NCI-H146 (cell line): ENCODE data around the gene NME8.

Experiments used
- DNase-seq: peaks from one replicate; lab custom pipeline; 2025; lab: John Stamatoyannopoulos, UW

The NME8 gene

DNA sequence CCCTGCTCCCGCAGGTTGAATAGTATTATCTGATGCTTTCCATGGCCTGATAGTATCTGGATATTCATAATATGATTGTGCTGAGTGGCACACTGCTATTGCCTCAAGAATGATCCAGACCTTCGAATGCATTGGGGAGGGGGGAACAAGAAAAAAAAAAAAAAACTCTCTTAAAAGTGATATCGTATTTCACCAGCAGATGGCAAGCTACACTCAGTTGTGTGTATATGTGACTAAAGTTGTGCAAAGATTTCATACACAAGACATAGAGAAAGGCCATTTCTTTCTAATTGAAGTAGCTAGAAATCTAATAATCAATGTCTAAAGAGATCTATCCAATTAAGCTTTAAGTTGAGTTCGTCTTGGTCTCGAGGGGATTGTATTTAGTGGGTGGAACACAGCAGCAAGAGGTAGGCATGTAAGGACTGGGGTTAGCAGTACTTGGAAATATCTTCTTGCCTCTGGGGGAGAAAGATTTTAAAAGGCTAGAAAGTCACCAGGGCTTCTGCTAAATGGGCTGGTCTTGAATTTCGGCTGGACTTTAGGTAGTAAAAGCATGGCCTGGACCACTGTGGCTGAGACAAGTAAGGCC, 52.9 kb downstream of the NME8 start:
- peak; percentile 9 for DNase-seq

DNA sequence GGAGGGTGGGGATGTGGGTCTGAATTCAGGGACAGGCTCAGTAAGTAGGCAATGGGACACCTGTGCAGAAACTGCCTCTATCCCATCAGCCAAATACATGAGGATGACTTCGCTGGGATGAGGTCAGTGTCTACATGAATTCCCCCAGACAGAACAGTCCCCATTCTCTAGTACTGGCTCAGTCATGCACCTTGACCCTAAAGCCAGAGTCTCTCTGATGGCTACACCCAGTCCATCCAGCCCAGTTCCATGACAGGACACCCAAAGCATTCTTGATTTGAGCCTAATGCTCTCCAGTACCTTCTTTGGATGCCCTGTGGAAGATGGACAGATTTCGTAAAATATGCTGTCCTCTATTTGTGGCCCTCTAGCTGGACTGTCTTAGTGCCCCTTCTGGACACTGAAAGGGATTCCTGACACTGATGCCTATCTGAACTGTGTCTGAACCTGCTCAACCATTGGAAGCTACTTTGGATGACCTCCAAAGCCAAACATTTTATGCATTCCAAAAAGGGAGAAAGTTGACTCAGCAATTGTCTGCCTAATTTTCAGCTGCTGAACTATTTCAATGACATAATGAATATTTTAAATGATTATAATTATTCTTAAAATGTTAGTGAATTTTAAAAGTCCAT, 53.6 kb downstream of the NME8 start:
- no peak for DNase-seq

DNA sequence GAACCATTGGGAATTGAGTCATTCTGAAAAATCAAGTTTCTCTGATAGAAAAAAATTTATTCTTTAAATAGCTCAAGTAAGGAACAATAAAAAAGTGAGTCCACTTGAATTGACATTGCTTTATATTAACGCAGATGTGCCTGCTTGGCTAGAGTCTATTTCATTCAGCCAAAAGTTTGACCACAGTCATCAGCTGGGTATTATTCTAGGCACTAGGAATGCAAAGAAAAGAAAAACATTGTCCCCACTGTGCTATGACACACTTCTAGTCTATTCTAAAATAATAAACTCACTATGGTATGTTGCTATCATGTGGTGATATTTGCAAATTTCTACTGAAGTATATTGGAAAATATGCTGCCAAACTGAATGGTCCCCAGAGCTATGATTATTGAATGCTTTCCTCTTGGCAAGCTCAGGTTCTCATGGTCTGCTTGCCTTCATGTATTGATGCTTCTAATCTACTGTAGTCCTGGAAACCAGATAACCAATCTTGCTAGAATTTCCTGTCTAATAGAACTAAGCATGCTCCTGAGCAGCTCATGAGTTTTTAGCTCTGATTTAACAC, 59.9 kb downstream of the NME8 start:
- DNase-seq = no peak

DNA sequence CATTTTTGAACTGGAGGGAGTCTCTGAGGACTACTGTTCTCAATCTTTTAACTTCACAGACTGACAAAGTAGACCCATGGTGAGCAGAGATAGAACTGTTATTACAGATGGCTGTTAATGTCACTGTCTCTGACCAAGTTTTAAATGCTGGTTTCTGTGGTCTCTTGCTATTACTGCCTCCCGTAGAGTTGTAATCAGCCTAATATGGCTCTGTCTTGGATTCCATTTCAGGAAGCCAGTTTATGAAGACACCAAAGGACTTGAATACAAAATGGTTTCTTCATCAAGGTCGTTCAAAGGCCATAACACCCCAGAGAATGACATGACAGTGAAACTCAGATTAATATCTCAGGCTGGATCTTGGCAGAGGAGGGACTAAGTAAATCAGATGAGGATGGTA, 64.4 kb downstream of the NME8 start:
- no peak for DNase-seq

DNA sequence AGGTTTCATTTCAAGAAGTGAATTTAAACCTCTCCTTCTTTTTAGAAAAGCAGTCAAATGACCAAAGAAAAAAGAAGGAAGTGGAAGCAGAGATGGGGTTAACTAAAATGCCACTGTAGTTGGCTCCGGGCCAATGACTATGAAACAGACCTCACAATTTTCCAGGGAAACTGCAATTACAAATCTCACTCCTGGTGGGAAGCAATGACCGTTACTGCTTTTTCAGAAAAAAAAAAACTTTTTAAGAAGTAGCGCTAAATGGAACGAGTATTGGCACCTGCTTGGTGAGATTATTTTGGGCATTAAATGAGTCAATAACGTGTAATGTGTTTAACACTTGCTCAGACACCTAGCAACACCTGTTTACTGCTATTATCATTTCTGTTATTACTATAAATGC, 67.0 kb downstream of the NME8 start:
- DNase-seq = no peak

DNA sequence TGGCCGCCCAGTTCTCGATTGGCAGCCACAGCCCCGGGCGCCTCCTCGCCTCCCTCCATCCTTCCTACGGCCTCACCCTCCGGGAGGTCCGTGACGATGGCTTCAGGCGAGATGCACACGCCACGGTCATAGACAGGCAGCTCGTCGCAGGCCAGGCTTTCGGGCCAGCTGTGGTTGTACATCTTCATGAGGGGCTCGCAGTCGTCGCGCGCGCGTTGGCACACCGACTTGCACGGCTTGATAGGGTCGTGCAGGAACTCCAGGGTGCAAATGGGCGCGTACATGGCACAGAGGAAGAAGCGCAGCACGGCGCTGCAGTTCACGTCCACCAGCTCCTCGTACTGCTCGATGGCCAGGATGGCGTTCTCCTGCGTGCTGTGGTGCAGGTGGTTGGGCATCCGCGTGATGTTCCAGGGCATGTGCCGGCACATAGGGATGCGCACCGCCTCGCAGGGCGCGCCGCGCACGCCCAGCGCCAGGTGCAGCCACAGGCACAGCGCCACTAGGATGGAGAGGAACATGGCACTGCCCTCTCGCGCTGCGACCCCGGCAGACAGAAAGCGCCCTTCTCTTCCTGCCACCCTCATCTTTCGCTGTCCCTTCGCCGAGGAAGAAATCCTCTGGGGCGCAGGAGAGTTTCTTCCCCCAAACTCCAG, 67.7 kb downstream of the NME8 start:
- no peak for DNase-seq

DNA sequence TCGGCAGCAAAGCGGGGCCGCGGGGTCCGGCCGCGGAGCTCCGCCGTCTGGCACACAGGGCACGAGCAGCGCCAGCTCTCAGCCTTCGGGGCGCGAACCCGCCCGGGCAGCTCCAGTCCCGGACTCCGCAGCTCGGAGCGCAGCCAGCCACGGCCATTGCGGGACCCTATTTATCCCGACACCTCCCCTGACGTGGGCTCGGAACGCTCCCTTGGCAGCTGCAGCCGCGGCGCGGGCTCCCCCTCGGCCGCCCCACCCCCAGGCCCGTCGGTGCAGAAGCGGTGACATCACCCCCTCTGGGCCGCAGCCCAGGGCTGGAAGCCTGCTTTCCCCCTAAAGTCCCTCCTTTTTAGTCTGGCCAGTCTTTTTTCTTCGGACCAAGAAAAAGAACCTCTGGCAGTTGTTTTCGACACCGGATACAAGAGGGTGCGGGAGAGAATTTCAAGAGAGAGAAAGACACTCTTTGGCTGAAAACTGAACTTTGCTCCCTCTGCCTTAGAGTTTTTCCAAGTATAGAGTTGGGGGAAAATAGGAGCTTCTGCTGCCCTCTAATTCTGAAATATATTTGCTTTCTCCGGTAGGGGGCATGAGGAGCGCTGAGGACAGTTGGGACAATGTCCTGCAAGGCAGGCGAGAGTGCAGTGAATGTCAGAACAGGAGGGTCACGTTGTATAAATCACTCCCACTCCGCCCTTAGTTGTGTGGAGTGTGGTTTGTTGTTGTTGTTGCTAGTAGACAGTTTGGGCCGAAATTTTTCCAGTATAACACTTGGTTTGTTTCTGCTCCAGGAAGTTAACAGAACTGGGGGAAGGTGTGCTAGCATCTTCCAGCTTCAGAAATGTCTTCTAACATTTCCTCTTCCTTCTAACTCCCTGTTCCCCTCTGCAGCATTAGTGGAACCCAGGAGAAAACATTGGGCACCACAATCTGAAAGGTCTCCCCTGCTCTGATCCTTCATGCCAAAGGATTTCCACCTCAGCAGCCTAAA, 68.6 kb downstream of the NME8 start, which contains the start of gene SFRP4:
TSS of gene SFRP4 (minus strand) at position 145 of the 988 bp plus-strand sequence. CDS start 280 bp downstream, outside the sequence.
- no peak for DNase-seq

DNA sequence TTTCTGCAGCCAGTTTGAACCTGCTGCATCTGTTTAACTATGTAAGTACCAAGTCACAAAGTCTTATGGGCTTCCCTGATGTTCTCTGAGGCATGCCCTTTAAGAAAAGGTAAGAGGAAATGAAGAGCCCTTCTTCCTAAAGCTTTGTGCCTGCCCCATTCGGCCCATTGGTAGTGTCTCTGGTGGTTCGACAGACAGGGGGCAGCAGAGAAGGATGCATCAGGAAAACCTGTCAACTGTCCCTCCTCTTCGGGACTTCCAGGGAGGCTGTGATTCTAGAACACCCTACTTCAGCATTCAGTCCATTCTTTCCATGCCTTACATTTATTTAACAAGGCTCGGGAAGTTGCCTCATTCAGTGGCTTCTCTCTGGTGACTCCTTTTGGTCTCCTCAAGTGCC, 70.1 kb downstream of the NME8 start:
- no peak for DNase-seq

DNA sequence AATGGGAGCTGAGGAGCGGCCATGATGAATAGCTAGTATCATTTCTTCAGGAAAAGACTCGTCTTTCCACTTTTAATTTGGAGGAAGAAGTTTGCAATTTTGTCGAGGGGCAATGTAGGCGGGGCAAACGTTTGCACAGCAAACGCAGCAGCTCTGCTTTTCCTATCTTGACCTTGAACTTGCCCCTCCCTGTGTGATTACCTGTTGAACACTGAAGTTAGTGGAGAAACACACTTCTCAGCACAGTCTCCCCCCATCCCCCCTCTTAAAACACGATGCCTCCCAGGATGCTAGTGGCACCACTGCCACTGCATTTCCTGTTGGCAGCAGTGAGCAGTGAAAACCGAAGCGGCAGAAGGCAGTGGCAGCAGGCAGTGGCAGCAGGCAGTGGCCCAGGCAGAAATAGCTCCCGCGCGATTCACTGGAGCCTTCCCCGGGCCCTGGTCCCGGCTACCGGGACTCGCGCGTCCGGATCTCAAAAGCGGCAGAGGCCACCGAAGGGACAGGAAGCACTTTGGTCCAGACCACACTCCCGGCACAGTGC, 72.0 kb downstream of the NME8 start, which contains the start of gene EPDR1:
TSS of gene EPDR1 (plus strand) at position 336 of the 544 bp plus-strand sequence. CDS start 300 bp downstream, outside the sequence.
- no peak for DNase-seq

DNA sequence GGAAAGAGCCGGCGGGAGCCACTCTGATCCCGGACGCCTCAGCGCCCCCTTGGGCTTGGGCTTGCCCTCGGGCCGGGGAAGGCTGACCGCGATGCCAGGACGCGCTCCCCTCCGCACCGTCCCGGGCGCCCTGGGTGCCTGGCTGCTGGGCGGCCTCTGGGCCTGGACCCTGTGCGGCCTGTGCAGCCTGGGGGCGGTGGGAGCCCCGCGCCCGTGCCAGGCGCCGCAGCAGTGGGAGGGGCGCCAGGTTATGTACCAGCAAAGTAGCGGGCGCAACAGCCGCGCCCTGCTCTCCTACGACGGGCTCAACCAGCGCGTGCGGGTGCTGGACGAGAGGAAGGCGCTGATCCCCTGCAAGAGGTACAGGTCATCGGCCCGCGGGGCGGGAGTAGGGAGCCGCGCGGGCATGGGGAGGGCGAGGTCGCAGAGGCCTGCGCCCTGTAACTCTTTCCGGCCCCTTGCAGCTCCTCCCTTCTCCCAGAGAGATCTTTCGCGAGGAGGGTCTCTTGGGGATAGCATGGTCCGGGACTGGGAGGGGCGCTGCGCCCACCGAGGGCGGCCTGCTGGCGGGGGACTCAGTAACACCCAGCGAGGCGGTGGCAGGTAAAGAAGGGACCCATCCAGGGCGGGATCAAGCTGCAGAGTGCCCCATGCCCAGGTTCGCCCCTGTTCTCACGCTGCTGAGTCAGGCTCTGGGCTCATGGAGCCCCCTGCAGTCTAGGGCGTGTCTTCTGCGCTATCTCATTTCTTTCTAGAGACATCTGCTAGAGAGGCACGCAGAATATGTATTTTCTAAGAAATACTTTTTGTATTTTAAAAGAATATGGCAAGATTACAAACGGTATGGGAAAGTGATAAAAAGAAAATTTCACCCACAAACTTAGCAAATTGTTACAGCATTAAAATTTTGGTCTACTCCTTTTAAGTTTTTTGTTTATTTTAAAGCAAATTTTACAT, 72.7 kb downstream of the NME8 start:
- no peak for DNase-seq

DNA sequence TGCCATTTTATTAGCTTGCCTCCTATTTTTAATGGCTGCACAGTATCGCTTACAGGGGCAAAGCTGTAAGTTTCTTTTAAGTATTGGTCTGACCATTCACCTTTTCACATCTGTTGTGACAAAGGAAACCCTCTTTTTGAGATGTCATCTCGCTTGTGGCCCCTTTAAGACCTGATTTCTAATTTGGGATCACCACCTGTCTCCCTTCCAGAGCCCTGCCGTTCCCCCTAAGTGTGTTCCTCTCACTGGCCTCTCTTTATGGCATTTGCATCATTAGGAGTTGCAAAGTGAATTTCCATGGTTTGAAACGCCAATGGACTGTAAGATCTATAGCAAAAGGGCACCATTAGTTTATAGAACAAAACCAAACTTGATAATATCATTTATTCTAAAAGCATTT, 73.5 kb downstream of the NME8 start:
- no peak for DNase-seq

DNA sequence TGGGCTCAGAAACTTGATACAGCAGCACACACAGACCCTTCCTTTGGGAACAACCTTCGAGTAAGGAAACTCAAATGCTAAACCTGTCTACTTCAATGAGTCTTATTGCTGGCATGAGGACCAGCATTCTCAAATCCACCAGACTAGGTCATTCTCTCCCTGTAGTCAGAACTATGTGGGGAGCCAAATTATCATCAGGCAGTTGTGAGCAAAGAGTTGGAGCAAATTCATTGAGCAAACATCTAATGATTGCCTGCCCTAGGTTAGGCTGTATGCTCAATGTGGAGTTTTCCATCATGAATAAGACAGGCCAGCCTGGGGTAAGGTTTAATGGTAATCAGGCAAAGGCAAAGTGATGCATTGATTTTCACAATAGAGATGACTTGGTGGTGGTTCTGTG, 75.6 kb downstream of the NME8 start:
- DNase-seq = no peak

DNA sequence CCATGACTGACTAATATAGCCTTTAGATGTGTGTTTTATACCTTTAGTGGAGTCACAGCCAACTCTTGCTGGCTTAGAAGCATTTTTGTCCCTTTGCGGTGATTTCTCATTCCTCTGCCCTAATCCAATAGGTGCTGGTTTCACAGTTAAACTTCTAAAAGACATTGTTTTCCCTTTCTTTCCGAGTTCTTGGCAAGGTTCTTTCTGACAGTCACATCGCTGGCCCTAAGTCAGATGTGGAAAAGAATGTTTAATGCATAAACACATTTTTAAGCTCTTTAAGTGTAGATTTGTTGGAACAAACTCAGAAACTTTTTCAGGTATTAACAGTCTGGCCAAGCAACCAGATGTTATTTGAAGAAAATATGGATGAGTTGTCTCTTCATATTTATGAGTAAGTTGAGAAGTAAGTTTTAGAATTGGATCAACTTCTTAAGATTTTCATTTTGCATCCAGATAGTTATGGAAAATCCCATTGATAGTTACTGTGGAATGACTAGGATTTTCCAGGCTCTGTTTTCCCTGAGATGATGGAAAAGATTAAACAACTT, 76.2 kb downstream of the NME8 start:
- no peak for DNase-seq

DNA sequence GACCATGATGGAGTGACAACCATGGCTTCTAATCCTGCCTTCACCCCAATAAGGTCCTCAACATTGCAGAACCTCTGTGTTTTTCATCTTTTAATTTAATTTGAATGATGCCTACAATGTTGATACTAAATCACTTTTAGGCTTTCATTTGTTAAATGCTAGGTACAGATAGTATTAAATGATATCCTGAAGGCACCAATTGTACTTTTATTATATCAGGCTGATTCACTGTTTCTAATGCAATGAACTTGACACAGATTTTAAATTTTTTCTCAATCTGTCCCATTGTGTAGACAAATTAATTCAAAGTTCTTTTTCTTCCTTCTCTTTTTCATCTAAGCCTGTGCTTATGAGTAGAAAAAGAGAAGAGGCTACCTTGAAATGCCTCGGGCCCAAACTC, 77.2 kb downstream of the NME8 start:
- no peak for DNase-seq

DNA sequence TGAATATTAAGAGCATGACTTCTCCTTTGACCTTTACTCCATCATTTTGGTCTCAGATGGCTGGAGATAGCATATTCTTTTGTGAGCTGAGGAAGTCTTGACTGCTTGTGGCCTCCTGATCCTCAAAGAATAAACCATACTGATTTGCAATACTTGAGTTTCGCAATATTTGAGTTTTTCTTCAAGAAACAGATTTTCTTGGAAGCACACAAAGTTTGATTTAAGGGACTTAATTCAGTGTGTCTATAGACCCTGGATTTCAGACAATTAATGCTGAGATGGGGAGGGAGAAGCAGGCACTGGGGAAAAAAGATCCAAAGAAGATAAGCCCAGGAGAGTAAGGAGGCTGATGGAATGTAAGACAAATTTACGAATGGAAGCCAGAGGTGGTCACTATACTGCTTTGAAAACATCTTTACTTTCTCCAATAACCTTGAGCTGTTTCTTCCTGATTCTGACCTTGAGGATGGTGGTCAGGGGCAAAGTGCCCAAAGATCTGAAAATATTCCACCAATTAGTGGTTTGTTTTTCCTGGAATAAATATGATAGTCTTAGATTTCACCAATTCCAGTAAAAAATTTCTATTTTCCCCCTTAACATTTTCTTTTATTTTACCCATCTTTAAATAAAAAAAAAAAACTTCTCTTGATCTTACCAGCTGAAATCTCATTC, 79.5 kb downstream of the NME8 start:
- DNase-seq = no peak

DNA sequence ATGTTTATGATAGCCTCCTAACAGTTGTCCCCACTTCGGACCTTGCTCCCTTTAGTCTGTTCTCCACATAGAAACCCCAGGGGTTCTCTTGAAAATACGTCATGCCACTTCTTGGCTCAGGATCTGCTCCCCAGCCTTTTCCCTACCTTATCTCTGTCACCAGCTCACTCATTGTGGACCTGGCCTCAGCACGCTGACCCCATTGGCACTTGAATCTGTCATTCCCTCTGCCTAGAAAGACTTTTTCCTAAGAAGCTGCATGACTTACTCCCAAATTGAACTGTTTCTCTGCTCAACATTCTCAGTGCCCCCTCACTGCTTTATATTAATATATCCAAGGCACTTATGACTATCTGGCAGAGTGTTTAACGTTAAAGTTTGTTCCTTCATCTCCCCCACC, 80.5 kb downstream of the NME8 start:
- DNase-seq = no peak

DNA sequence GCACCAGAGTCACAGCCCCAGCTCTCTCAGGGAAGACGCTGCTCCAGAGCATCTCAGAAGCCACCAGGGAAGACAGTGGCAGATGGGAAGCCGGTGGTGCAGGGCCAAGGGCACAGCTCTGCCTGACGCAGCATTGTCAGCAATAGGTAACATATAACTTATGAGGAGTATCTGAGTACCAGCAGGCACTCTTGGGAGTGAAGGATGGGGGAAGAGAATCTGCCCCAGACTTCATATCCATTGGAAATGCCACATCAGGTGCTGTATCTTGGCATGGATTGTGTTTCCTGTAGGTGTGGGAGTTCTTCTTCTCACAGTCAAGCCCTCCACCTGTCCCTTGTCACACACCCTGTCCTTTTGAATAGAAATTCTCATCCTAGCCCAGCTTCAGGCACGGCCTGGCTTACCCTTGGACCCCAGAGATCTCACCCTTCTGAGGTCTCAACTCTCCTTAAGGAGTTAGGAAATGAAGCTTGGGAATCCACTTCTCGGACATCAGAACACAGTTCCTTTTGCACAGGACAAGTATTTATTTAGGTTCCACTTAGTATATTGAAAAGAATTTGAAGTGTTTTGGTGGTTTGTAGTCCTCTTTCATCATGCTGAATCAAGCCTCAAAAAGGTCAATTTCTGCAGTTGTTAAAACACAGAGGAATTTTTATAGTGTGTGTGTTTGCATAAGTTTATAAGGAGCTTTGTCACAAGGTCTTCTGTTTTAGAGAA, 82.0 kb downstream of the NME8 start:
- DNase-seq = no peak

DNA sequence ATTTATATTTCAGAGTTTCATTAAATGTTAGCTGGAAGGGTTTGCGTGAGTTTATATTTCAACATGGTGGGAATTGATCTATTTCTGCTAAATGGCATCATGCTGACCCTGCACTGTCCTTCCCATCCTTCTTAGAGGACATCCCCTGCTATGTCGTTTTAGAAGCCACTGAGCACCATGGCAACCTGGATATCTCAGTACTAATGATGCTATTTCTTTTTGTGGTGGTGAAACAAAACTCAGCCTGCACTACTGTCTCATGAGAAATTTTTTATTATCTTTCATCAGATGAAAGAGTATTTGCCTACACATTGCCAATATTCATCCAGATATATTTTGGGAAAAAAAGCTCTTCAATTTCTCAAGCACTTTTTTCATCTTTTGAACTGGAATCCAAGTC, 84.1 kb downstream of the NME8 start:
- DNase-seq = no peak

DNA sequence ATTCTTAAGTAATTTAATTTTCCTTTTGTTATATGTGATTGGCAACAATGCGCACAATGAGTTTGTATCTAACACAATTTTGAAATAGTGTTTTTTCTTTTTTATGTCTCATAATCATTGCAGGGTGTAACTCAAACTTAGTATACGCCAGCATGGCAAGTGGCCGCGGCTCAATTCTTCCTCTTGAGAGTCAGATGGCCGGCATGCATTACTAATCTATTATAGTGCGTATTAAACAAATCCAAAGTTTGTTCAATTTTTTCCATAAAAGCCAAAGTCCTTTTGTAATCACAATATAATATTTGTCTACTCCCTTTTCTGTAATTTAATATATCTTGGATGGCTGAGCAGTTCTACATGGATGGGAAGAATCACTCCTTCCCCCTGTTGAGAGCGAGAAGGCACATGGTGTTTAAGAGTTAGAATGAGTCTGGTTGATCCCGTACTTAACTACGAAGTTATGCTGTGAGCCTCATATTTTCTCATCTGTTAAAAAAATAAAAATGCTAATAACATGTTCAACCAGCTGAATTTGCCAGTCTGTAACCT, 84.7 kb downstream of the NME8 start:
- no peak for DNase-seq
